ENCODE data around the gene PCDHAC1. TPM values are rescaled to one million over a fixed set of nuclear protein-coding genes. Genes with fewer than 3 reads are reported as not detected.
"Not testable (repeated sequence)": the region's sequence is repeated elsewhere in the genome, so short reads cannot be mapped to it uniquely, and the experiment has no call there.

The PCDHAC1 gene
- under 1 TPM; 0.09 to 0.17 (median 0.09) TPM for polyA plus RNA-seq (ENCODE audit: insufficient read length in 3 of 3)
- long read RNA-seq, donor 1 = 0 reads
- long read RNA-seq, donor 2, full-length matches to known transcripts = 1 of 1 reads
- long read RNA-seq, donor 2, partial matches to known transcripts = 0 of 1 reads
- long read RNA-seq, donor 2, other reads (novel, unspliced or antisense) = 0 of 1 reads
- long read RNA-seq, donor 3 = 0 reads
- long read RNA-seq, donor 4 = 0 reads
- long read RNA-seq, donor 5 = 0 reads
- long read RNA-seq, donor 6 = 0 reads
- long read RNA-seq, donor 7, full-length matches to known transcripts = 1 of 1 reads
- long read RNA-seq, donor 7, partial matches to known transcripts = 0 of 1 reads
- long read RNA-seq, donor 7, other reads (novel, unspliced or antisense) = 0 of 1 reads
- long read RNA-seq, donor 8 = 0 reads
- long read RNA-seq, donor 9, full-length matches to known transcripts = 1 of 1 reads
- long read RNA-seq, donor 9, partial matches to known transcripts = 0 of 1 reads
- long read RNA-seq, donor 9, other reads (novel, unspliced or antisense) = 0 of 1 reads
- long read RNA-seq, donor 10 = 0 reads
- long read RNA-seq, donor 11 = 0 reads
- long read RNA-seq, donor 12 = 0 reads
- long read RNA-seq, donor 13 = 0 reads
- long read RNA-seq, donor 14 = 0 reads
- long read RNA-seq, donor 15 = 0 reads
- long read RNA-seq, donor 16 = 0 reads

GRCh38 chr5:140925806-140926442 lies at the start of gene PCDHAC1:
TSS of gene PCDHAC1 (plus strand) at chr5:140926299. CDS start at chr5:140926893, 594 bp downstream.
- no peak for DNase-seq (ENCODE audit: extremely low read depth in 1 of 11, low read depth in 9 of 11, low spot score in 4 of 11)

DNA sequence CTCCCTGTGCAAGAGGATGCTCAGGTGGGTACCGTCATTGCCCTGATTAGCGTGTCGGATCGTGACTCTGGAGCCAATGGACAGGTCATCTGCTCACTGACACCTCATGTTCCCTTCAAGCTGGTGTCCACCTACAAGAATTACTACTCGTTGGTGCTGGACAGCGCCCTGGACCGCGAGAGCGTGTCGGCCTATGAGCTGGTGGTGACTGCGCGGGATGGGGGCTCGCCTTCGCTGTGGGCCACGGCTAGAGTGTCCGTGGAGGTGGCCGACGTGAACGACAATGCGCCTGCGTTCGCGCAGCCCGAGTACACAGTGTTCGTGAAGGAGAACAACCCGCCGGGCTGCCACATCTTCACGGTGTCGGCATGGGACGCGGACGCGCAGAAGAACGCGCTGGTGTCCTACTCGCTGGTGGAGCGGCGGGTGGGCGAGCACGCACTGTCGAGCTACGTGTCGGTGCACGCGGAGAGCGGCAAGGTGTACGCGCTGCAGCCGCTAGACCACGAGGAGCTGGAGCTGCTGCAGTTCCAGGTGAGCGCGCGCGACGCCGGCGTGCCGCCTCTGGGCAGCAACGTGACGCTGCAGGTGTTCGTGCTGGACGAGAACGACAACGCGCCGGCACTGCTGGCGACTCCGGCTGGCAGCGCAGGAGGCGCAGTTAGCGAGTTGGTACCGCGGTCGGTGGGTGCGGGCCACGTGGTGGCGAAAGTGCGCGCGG lies 49.4 kb upstream of the PCDHAC1 start:
- not testable (repeated sequence) for DNase-seq (ENCODE audit: extremely low read depth in 1 of 11, low read depth in 9 of 11, low spot score in 4 of 11)

DNA sequence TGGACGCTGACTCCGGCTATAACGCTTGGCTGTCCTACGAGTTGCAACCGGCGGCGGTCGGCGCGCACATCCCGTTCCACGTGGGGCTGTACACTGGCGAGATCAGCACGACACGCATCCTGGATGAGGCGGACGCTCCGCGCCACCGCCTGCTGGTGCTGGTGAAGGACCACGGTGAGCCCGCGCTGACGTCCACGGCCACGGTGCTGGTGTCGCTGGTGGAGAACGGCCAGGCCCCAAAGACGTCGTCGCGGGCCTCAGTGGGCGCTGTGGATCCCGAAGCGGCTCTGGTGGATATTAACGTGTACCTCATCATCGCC lies 48.9 kb upstream of the PCDHAC1 start:
- no peak for DNase-seq (ENCODE audit: extremely low read depth in 1 of 11, low read depth in 9 of 11, low spot score in 4 of 11)

- DNase-seq (ENCODE audit: extremely low read depth in 1 of 11, low read depth in 9 of 11, low spot score in 4 of 11) = no peak
These were observed 44.1 kb upstream of the PCDHAC1 start, which contains the start of gene PCDHA13 for GRCh38 chr5:140881889-140882590. TSS of gene PCDHA13 (plus strand) at chr5:140882124. CDS start at chr5:140882269, 145 bp downstream.

DNA sequence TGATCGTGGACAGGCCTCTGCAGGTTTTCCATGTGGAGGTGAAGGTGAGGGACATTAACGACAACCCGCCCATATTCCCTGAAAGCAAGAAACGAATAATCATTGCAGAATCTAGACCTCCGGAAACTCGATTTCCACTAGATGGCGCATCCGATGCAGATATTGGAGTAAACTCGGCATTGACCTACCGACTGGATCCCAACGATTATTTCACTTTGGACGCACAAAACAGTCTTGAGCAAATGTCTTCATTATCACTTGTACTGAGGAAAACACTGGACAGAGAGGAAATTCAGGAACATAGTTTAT lies 43.6 kb upstream of the PCDHAC1 start:
- DNase-seq (ENCODE audit: extremely low read depth in 1 of 11, low read depth in 9 of 11, low spot score in 4 of 11) = no peak

GRCh38 chr5:140883373-140883772 lies 42.7 kb upstream of the PCDHAC1 start:
- DNase-seq (ENCODE audit: extremely low read depth in 1 of 11, low read depth in 9 of 11, low spot score in 4 of 11) = no peak

- DNase-seq (ENCODE audit: extremely low read depth in 1 of 11, low read depth in 9 of 11, low spot score in 4 of 11) = no peak
These were observed 42.0 kb upstream of the PCDHAC1 start for GRCh38 chr5:140883927-140884697.

GRCh38 chr5:140916325-140916724 lies 9.8 kb upstream of the PCDHAC1 start:
- no peak for DNase-seq (ENCODE audit: extremely low read depth in 1 of 11, low read depth in 9 of 11, low spot score in 4 of 11)

DNA sequence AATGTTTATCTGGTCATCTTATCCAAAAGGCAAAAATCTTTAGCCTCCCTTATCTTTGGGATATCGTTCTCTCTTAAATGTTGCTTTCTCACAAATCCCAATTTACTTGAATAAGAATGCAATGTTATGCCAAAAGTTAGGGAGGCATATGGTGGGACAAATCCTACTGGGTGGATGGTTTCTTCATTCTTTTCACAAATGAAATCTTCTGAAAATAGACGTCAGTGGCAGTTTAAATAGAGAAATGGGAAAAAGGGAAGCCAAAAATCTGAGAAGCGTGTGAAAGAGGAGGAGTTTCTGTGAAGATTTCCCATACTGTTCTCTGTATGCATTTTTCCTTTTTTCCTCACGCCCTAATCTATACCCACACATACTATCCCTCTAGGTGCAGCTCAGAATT lies 2.5 kb upstream of the PCDHAC1 start:
- no peak for DNase-seq (ENCODE audit: extremely low read depth in 1 of 11, low read depth in 9 of 11, low spot score in 4 of 11)

GRCh38 chr5:140926443-140927227 lies 536 bp downstream of the PCDHAC1 start:
- DNase-seq (ENCODE audit: extremely low read depth in 1 of 11, low read depth in 9 of 11, low spot score in 4 of 11) = peak; percentile 19 to 65 (median 56)

DNA sequence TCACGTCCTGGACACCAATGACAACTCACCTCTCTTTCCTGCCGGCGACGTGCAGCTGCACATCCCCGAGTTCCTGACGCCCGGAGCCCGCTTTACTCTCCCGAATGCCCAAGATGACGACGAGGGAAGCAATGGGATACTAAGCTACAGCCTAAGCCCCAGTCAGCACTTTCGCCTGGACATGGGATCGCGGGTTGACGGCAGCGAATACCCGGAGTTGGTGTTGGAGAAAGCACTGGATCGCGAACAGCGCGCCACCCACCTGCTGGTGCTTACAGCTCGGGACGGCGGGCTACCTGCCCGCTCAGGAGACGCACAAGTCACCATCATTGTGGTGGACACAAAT lies 1.1 kb downstream of the PCDHAC1 start:
- no peak for DNase-seq (ENCODE audit: extremely low read depth in 1 of 11, low read depth in 9 of 11, low spot score in 4 of 11)

GRCh38 chr5:140934964-140935606 lies 9.0 kb downstream of the PCDHAC1 start:
- no peak for DNase-seq (ENCODE audit: extremely low read depth in 1 of 11, low read depth in 9 of 11, low spot score in 4 of 11)

GRCh38 chr5:140946578-140946977 lies 20.5 kb downstream of the PCDHAC1 start:
- no peak for DNase-seq (ENCODE audit: extremely low read depth in 1 of 11, low read depth in 9 of 11, low spot score in 4 of 11)

DNA sequence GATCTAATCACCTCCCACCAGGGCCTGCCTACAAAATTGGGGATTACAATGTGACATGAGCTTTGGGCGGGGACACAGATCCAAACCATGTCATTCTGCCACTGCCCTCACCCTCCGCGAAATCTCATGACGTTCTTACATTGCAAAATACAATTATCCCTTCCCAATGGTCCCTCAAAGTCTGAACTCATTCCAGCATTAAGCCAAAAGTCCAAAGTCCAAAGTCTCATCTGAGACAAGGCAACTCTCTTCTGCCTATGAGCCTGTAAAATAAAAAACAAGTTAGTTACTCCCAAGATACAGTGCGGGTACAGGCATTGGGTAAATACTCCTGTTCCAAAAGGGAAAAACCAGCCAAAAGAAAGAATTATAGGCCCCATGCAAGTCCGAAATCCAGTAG lies 25.5 kb downstream of the PCDHAC1 start:
- no peak for DNase-seq (ENCODE audit: extremely low read depth in 1 of 11, low read depth in 9 of 11, low spot score in 4 of 11)

GRCh38 chr5:140953234-140953633 lies 27.1 kb downstream of the PCDHAC1 start:
- no peak for DNase-seq (ENCODE audit: extremely low read depth in 1 of 11, low read depth in 9 of 11, low spot score in 4 of 11)

DNA sequence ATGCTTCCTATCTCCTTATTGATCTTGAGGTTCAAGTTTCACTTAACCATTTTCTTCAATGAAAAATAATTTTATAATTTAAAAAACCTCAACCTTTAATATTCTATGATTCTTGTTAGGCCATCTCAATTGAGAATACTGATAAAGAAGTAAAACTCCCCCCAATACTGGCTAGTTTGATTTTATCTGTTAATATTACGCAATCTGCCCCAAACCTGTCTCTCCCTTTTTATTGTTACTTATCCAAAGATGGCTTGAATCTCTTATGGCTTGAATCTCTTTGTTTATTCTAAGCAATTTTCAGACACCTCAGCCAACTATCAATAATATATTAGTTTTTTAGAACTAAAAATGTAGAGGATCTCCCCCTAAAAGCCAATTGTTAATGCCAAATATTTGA lies 36.1 kb downstream of the PCDHAC1 start:
- DNase-seq (ENCODE audit: extremely low read depth in 1 of 11, low read depth in 9 of 11, low spot score in 4 of 11) = no peak

DNA sequence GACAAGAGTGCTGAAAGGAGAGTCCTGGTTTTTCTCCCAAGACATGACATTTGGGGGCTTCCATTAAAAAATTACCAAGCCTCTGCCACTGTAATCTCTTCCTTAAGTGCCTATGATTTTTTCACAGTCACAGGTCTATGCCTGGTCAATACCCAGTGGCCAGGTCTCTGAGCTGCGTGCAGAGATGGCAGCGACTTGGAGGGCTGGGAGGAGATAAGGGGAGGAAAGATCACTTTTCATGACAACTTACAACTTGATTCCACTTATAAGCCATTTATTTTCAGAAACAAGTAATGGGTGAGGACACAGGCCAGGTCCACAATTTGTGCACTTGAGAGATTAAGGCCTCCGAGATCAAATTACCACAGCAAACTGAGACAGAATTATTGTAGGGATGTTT lies 38.3 kb downstream of the PCDHAC1 start:
- no peak for DNase-seq (ENCODE audit: extremely low read depth in 1 of 11, low read depth in 9 of 11, low spot score in 4 of 11)
